ENCODE measurements around the gene SRSF8. TPM values are rescaled to one million over a fixed set of nuclear protein-coding genes. Genes with fewer than 3 reads are reported as not detected.
A peak's percentile ranks its signal among the peaks of the same experiment; 100 is the strongest.

SRSF8 gene
- total RNA-seq, 4 donors from 2014 or later = 30.3 to 42.2 (median 34.8) TPM

- DNase-seq (ENCODE audit: extremely low spot score) = no peak
- TF ChIP-seq EP300 (IDR thresholded peaks at IDR 0.05) (no peak), POLR2A (IDR thresholded peaks at IDR 0.05; ENCODE audit: low read depth) (no peak), POLR2AphosphoS5 (IDR thresholded peaks at IDR 0.05) (no peak), CTCF (IDR thresholded peaks at IDR 0.05) (no peak)
Observed at GRCh38 chr11:95088946-95089619, 22.4 kb downstream of the SRSF8 start.

GRCh38 chr11:95089620-95090542, 23.2 kb downstream of the SRSF8 start, which contains the start of gene ENDOD1:
Gene ENDOD1, plus strand, starts transcription at chr11:95089846. Its CDS starts 82 bp downstream, at chr11:95089928.
- Histone ChIP-seq H3K4me3 (peak within 1 kb of the TSS; percentile 84 to 98 (median 91)), H3K9me3 (no peaks in the 10 kb centered on the region), H3K27ac (replicated peaks in 1 of 4) (peak within 1 kb of the TSS; percentile 93 to 95 (median 94)), H3K36me3 (no peaks in the 10 kb centered on the region), H3K27me3 (no peaks in the 10 kb centered on the region), H3K4me1 (peaks cover 14 to 45% (median 39%) of the 10 kb centered on the region in 4 donors)
- TF ChIP-seq POLR2AphosphoS5 (IDR thresholded peaks at IDR 0.05) (peak; percentile 44 to 79), POLR2A (IDR thresholded peaks at IDR 0.05; ENCODE audit: low read depth) (no peak), CTCF (IDR thresholded peaks at IDR 0.05) (peak in 1 of 3 experiments; percentile 11)
- intact Hi-C loops (cut with DNase I) = loop anchor here (2.0 to 5.0 kb wide), 3 partner anchors 19 to 57 kb away; no protein-coding TSS in a partner anchor
- WGBS = under 1% methylated on average over 28 of the region's 106 CpGs
- DNase-seq (ENCODE audit: extremely low spot score) = peak; percentile 90

More at GRCh38 chr11:95088946-95089619, 22.4 kb downstream of the SRSF8 start:
- Histone ChIP-seq H3K4me1 (peaks cover 14 to 45% (median 39%) of the 10 kb centered on the region in 4 donors), H3K27ac (replicated peaks in 1 of 4) (peak overlapping the region; percentile 93 to 95 (median 94)), H3K4me3 (peak overlapping the region; percentile 84 to 98 (median 91)), H3K9me3 (no peaks in the 10 kb centered on the region), H3K36me3 (no peaks in the 10 kb centered on the region), H3K27me3 (no peaks in the 10 kb centered on the region)
- intact Hi-C loops (cut with DNase I) = loop anchor here (2.0 to 5.0 kb wide), 2 partner anchors 18 to 58 kb away; no protein-coding TSS in a partner anchor
- 11% methylated on average over 18 of the region's 27 CpGs for WGBS

GRCh38 chr11:95091663-95092180, 25.0 kb downstream of the SRSF8 start:
- H3K36me3 ChIP-seq = no peaks in the 10 kb centered on the region
- peak overlapping the region in 3 of 4 donors; percentile 84 to 98 (median 90) for H3K4me3 ChIP-seq
- DNase-seq (ENCODE audit: extremely low spot score) = no peak
- no peaks in the 10 kb centered on the region for H3K9me3 ChIP-seq
- no peaks in the 10 kb centered on the region for H3K27me3 ChIP-seq
- intact Hi-C loops (cut with DNase I) = loop anchor here (5.0 kb wide), 1 partner anchor 46 kb away; no protein-coding TSS in a partner anchor
- peaks cover 21 to 47% (median 43%) of the 10 kb centered on the region in 4 donors for H3K4me1 ChIP-seq
- no peak overlapping the region for H3K27ac ChIP-seq (replicated peaks in 1 of 4)
- no peak for TF ChIP-seq POLR2AphosphoS5 (IDR thresholded peaks at IDR 0.05)
- TF ChIP-seq POLR2A (IDR thresholded peaks at IDR 0.05; ENCODE audit: low read depth) = no peak
- TF ChIP-seq EP300 (IDR thresholded peaks at IDR 0.05) = no peak
- TF ChIP-seq CTCF (IDR thresholded peaks at IDR 0.05) = no peak

GRCh38 chr11:95092549-95093324, 26.0 kb downstream of the SRSF8 start:
- no peak overlapping the region for H3K27ac ChIP-seq (replicated peaks in 1 of 4)
- intact Hi-C loops (cut with DNase I) = loop anchor here (5.0 kb wide), 1 partner anchor 45 kb away; no protein-coding TSS in a partner anchor
- H3K9me3 ChIP-seq = no peaks in the 10 kb centered on the region
- no peak overlapping the region for H3K4me3 ChIP-seq
- no peaks in the 10 kb centered on the region for H3K36me3 ChIP-seq
- 60% methylated on average over 5 of the region's 5 CpGs for WGBS
- peaks cover 21 to 50% (median 43%) of the 10 kb centered on the region in 4 donors for H3K4me1 ChIP-seq
- no peak for DNase-seq (ENCODE audit: extremely low spot score)
- TF ChIP-seq CTCF (IDR thresholded peaks at IDR 0.05) (peak in 1 of 3 experiments; percentile 48), EP300 (IDR thresholded peaks at IDR 0.05) (no peak)
- H3K27me3 ChIP-seq = no peaks in the 10 kb centered on the region
